ENCODE measurements around the gene PRPF6.

- TF ChIP-seq CTCF (IDR thresholded peaks at IDR 0.05) (no peak), EZH2 (IDR thresholded peaks at IDR 0.05; ENCODE audit: borderline replicate concordance, insufficient read depth, low read depth, low read length, poor library complexity, severe bottlenecking) (no peak)
Measured at GRCh38 chr20:64030371-64031134, 49.6 kb downstream of the PRPF6 start.
